Subcutaneous adipose tissue (tissue), 4 donors: ENCODE measurements around the gene TK2. TPM values are rescaled to one million over a fixed set of nuclear protein-coding genes. Genes with fewer than 3 reads are reported as not detected.

Source experiments
- CTCF ChIP-seq: fragments of 450-650 bp; IDR thresholded peaks from one replicate; pipeline ENCODE4 v1.5.1; 2016; ENCODE audit warnings: low read depth, mild to moderate bottlenecking, control low read depth, antibody characterized with exemption, moderate library complexity
- total RNA-seq, 4 donors: library from RNA; depleted of rRNA; stranded (reverse); fragments of >200 nt; gene quantifications; one replicate each; pipeline ENCODE4 v1.1.0, GENCODE V29; 2016

The TK2 gene
- total RNA-seq, 4 donors from 2014 or later = 63.6 to 118 (median 92.4) TPM

- no peak for TF ChIP-seq CTCF
Observed at GRCh38 chr16:66509576-66509975, 40.3 kb downstream of the TK2 start.

- no peak for TF ChIP-seq CTCF
Observed at GRCh38 chr16:66508914-66509496, 40.9 kb downstream of the TK2 start.

GRCh38 chr16:66508248-66508913 is 41.5 kb downstream of the TK2 start:
- TF ChIP-seq CTCF = no peak

GRCh38 chr16:66507731-66508239 is 42.1 kb downstream of the TK2 start:
- TF ChIP-seq CTCF = no peak

GRCh38 chr16:66503612-66504011 is 46.3 kb downstream of the TK2 start:
- TF ChIP-seq CTCF = no peak

- no peak for TF ChIP-seq CTCF
Observed at GRCh38 chr16:66503030-66503429, 46.9 kb downstream of the TK2 start.

GRCh38 chr16:66502020-66502913 is 47.7 kb downstream of the TK2 start:
- TF ChIP-seq CTCF = no peak
